Epithelial cell of proximal tubule (primary cell): ENCODE measurements around the gene CD164. TPM values are rescaled to one million over a fixed set of nuclear protein-coding genes. Genes with fewer than 3 reads are reported as not detected.
"Not testable (repeated sequence)": the region's sequence is repeated elsewhere in the genome, so short reads cannot be mapped to it uniquely, and the experiment has no call there.

Experiments
- DNase-seq: peaks from one replicate; pipeline ENCODE4 v3.0.0-alpha.2; 2011; ENCODE audit warnings: low read depth
- H3K4me3 ChIP-seq: 2 replicates; pipeline ENCODE4 v1.5.1; 2011; ENCODE audit warnings: low read depth, mild to moderate bottlenecking, low read length
- total RNA-seq: library from RNA; depleted of rRNA; stranded (reverse); fragments of >200 nt; gene quantifications from 2 replicates; pipeline ENCODE4 v1.2.3, GENCODE V29; 2015
- TF ChIP-seq, protein P1 (sequence below): conservative IDR thresholded peaks from 2 replicates; pipeline ENCODE4 v1.5.1; 2012; ENCODE audit warnings: low read depth, mild to moderate bottlenecking, low read length

CD164 gene
- total RNA-seq, 1 donor from 2014 or later = 110 TPM

DNA sequence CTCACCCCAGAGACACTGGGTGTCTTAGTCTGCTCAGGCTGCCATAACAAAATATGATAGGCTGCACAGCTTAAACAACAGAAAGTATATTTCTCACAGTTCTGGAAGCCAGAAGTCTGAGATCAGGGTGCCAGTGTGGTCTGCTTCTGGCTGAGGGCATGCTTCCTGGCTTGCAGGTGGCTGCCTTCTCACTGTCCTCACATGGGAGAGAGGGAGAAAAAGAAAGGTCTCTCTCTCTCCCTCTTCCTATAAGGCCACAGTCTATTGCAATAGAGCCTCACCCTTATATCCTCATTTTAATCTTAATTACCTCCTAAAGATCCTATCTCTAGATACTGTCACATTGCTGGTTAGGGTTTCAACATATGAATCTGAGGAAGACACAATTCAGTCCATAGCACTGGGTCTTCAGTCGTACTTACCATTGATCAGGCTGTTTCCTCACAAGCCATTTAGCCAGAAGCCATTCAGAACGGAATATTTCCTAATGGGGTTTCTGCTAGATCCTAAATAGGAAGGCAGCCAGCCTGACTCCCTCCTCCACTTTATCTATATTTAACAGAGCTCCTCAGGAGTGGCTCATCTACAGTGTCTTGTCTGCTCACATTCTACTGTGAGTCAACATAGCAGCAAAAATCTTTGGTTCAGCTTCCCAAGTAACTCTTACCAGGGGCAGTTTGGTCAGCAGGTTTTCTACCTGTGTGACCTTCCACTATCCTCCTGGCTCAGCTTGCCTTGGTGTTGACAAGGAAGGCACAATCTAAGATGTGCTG is 42.2 kb downstream of the CD164 start:
- no peak for DNase-seq
- TF ChIP-seq, protein P1, sequence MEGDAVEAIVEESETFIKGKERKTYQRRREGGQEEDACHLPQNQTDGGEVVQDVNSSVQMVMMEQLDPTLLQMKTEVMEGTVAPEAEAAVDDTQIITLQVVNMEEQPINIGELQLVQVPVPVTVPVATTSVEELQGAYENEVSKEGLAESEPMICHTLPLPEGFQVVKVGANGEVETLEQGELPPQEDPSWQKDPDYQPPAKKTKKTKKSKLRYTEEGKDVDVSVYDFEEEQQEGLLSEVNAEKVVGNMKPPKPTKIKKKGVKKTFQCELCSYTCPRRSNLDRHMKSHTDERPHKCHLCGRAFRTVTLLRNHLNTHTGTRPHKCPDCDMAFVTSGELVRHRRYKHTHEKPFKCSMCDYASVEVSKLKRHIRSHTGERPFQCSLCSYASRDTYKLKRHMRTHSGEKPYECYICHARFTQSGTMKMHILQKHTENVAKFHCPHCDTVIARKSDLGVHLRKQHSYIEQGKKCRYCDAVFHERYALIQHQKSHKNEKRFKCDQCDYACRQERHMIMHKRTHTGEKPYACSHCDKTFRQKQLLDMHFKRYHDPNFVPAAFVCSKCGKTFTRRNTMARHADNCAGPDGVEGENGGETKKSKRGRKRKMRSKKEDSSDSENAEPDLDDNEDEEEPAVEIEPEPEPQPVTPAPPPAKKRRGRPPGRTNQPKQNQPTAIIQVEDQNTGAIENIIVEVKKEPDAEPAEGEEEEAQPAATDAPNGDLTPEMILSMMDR = no peak
- no peak overlapping the region for H3K4me3 ChIP-seq

DNA sequence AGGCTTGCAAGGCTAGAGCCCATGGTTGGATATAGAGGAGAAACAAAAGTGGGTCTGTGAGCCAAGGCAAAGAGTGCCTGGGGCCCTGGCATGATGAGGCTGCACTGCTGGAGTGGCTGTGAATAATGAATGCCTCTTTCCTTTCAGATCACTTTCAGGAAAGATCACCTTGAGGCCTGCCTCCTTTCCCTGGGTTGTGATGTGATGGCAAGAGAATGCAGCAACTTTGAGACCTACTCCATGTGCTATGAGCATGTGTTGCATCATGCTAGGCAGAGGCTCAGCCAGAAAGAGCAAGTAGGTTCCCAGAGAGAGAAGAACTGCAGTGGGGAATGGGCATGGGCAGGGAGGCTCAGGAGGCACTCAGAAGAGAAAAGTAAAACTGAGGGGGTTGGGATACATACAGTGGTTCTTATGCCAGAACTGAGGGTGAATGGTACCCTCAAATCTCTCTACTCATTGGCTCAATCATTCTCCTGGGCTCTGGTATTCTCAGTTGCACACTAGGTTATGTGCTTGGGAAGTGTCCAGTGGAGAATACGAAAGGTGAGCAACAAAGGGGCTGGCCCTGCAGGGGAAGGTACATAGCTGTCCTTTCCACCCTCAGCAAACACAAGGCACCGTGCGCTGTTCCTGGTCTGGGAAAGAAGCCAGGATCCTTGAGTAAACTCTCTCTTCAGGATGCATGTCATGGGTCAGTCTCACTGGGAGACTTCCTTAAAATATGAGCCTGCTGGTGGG is 45.9 kb downstream of the CD164 start:
- TF ChIP-seq, protein P1 = no peak
- peak; percentile 39 for DNase-seq
- H3K4me3 ChIP-seq = no peak overlapping the region

DNA sequence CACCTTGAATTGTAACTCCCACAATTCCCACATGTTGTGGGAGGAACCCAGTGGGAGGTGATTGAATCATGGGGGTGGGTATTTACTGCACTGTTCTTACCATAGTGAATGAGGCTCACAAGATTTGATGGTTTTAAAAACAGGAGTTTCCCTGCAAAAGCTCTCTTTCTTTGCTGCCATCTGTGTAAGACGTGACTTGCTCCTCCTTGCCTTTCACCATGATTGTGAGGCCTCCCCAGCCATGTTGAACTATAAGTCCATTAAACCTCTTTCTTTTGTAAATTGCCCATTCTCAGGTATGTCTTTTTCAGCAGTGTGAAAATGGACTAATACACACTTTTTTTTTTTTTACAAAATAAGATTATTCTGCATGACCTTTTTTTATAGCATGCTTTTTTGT is 48.4 kb downstream of the CD164 start:
- not testable (repeated sequence) for DNase-seq, H3K4me3 ChIP-seq

DNA sequence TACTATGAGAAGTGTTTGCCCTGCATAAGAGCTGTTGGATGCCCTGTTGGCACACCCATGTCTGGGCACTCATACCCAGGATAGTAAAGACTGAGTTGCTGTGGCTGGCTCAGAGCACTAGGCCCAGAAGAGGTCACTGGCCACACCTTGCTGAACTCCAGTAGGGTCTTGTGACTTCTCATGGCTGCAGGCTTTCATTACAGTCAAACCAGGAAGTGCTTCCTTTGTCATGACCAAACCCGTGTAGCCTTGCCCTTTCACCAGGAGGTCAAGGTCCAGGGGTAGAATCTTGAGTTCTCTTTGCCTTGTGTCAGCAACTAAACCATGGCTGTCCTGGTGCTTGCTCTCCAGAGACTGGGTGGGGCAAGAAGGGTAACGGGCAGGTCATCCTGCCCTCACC is 49.5 kb downstream of the CD164 start:
- H3K4me3 ChIP-seq = no peak overlapping the region
- DNase-seq = no peak
- TF ChIP-seq, protein P1 = no peak

DNA sequence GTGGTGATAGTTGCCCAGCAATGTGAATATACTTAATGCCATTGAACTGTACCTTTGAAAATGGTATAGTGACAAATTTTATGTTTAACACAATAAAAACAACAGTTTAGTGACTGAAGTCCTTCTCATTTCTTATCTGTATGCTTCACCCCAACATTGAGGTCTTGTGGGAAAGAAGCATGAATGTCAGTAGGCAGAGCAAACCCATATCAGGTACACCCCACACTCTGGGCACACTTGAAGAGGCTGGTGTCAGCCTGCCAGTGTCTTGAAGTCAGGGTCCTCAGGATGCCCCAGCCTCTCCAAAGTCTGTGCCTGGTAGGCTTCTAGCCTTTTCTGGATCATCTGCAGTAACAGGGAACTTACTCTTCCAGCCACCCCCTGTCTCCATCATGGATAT is 51.2 kb downstream of the CD164 start:
- TF ChIP-seq, protein P1 = no peak

DNA sequence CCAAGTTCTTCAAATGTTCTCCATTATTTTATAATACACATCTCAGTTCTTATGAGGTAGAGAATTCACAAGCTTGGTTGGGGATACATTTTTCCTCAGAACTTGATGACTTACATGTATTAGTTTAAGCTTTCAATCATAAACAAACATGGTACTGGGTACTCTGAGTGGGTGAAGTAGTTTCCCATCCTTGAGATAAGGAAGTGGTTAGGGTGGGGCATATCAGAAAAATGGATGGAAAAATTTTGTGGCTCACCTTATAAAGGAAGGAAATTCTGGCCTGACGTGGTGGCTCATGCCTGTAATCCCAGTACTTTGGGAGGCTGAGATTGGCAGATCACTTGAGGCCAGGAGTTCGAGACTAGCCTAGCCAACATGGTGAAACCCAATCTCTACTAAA is 52.0 kb downstream of the CD164 start:
- no peak overlapping the region for H3K4me3 ChIP-seq
- DNase-seq = no peak
- TF ChIP-seq, protein P1 = no peak

More for the DNA sequence above, 51.2 kb downstream of the CD164 start:
- no peak overlapping the region for H3K4me3 ChIP-seq
- DNase-seq = no peak

DNA sequence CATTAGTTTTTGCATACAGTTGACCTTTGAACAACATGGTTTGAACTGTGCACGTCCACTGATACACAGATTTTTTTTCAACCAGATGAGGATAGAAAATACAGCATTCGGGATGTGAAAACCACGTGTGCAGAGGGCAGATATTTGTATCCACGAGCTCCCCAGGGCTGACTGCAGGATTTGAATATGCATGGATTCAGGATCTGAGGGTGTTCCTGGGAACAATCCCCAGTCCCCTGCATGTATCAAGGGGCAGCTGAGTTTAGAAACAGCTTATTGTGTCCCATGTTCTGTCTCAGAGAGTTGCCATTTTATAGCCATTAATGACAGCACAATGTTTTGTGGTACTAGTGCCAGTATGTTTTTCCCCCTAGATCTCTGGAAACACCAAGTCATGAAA is 53.6 kb downstream of the CD164 start:
- TF ChIP-seq, protein P1 = no peak
- DNase-seq = no peak
- no peak overlapping the region for H3K4me3 ChIP-seq
